PC-3 (cell line): Measurements from ENCODE around the gene REX1BD. TPM values are rescaled to one million over a fixed set of nuclear protein-coding genes. Genes with fewer than 3 reads are reported as not detected.

Experiments used
- ATAC-seq: fragments of 200-7000 bp; cut with Tn5 transposase; 2 replicates; pipeline ENCODE4 v1.9.1; 2020; ENCODE audit warnings: mild to moderate bottlenecking, moderate library complexity
- BruUV-seq: library from RNA; stranded (reverse); fragments of 400-500 nt; replicated peaks from 2 replicates; lab custom pipeline; 2021; lab: Mats Ljungman, UMichigan
- CTCF ChIA-PET: fragments of 300-600 bp; sonication (Branson Sonifier 250); formaldehyde crosslinking; loops from one replicate; lab custom pipeline; 2022; ENCODE audit warnings: antibody characterized with exemption; lab: Charles Lee
- POLR2A ChIA-PET: fragments of 300-600 bp; sonication (Branson Sonifier 250); formaldehyde crosslinking; loops from one replicate; lab custom pipeline; 2022; ENCODE audit warnings: antibody characterized with exemption; ENCODE audit not compliant: unreplicated experiment; lab: Charles Lee
- DNase-seq: peaks from one replicate; pipeline ENCODE4 v3.0.0-alpha.2; 2015
- H2AFZ ChIP-seq: fragments of 300-600 bp; sonication (generic); 2 replicates; pipeline ENCODE4 v1.6.0; 2016; ENCODE audit warnings: antibody characterized with exemption, low read length
- H3F3A ChIP-seq: fragments of 300-600 bp; sonication (generic); one replicate; pipeline ENCODE4 v1.6.0; 2017; ENCODE audit warnings: antibody characterized with exemption, low read length, control low read depth, mild to moderate bottlenecking; ENCODE audit not compliant: unreplicated experiment
- H3K27ac ChIP-seq: fragments of 300-600 bp; sonication (generic); 2 replicates; pipeline ENCODE4 v1.5.1; 2016; ENCODE audit warnings: mild to moderate bottlenecking, low read length
- H3K27me3 ChIP-seq: fragments of 300-600 bp; sonication (generic); 2 replicates; pipeline ENCODE4 v1.6.1; 2016; ENCODE audit warnings: low read length, mixed read lengths
- H3K36me3 ChIP-seq: fragments of 300-600 bp; sonication (generic); 2 replicates; pipeline ENCODE4 v1.6.1; 2016; ENCODE audit warnings: low read depth, mixed run types, low read length, mixed read lengths
- H3K4me1 ChIP-seq: fragments of 300-600 bp; sonication (generic); 2 replicates; pipeline ENCODE4 v1.5.1; 2016; ENCODE audit warnings: low read length; ENCODE audit not compliant: insufficient read depth
- H3K4me2 ChIP-seq: fragments of 300-600 bp; sonication (generic); 2 replicates; pipeline ENCODE4 v1.6.0; 2016; ENCODE audit warnings: low read length
- H3K4me3 ChIP-seq: fragments of 300-600 bp; sonication (generic); 2 replicates; pipeline ENCODE4 v1.5.1; 2016; ENCODE audit warnings: mild to moderate bottlenecking, low read length, mixed read lengths
- H3K79me2 ChIP-seq: fragments of 300-600 bp; sonication (generic); 2 replicates; pipeline ENCODE4 v1.6.1; 2017; ENCODE audit warnings: low read length, mixed read lengths
- H3K9ac ChIP-seq: fragments of 300-600 bp; sonication (generic); 2 replicates; pipeline ENCODE4 v1.6.0; 2016; ENCODE audit warnings: mild to moderate bottlenecking, low read length
- H3K9me2 ChIP-seq: fragments of 300-600 bp; sonication (generic); replicated peaks from 2 replicates; pipeline ENCODE4 v1.6.1; 2016; ENCODE audit warnings: mixed run types, low read length, mixed read lengths
- H3K9me3 ChIP-seq: fragments of 300-600 bp; sonication (generic); 2 replicates; pipeline ENCODE4 v1.6.1; 2016; ENCODE audit warnings: low read length, mixed read lengths
- H4K20me1 ChIP-seq: fragments of 300-600 bp; sonication (generic); 2 replicates; pipeline ENCODE4 v1.6.1; 2016; ENCODE audit warnings: low read length, mixed read lengths
- CTCF ChIP-seq: fragments of 300-600 bp; sonication (generic); conservative IDR thresholded peaks from 2 replicates; pipeline ENCODE4 v1.5.1; 2017; ENCODE audit warnings: antibody characterized with exemption, low read depth, mild to moderate bottlenecking, low read length
- EZH2 ChIP-seq: fragments of 300-600 bp; sonication (generic); IDR thresholded peaks from one replicate; pipeline ENCODE4 v1.6.1; 2017; ENCODE audit warnings: antibody characterized with exemption, mild to moderate bottlenecking, low read length; ENCODE audit not compliant: unreplicated experiment
- EZH2phosphoT487 ChIP-seq: fragments of 300-600 bp; sonication (generic); IDR thresholded peaks from 2 replicates; pipeline ENCODE4 v1.6.1; 2018; ENCODE audit warnings: mild to moderate bottlenecking, antibody characterized with exemption, low read length, borderline replicate concordance
- intact Hi-C: fragments of 100-400 bp; cut with micrococcal nuclease; formaldehyde crosslinking; loops from 2 replicates; pipeline ENCODE4 v1.9.0; 2023
- total RNA-seq: library from RNA; depleted of rRNA; stranded (reverse); fragments of >200 nt; gene quantifications from 2 replicates; pipeline ENCODE4 v1.2.3, GENCODE V29; 2014

The REX1BD gene
- total RNA-seq, 1 experiment from 2014 or later = 121 TPM

GRCh38 chr19:18610556-18611326, 22.1 kb downstream of the REX1BD start:
- H3K27me3 ChIP-seq = peaks cover 81% of the 10 kb centered on the region
- intact Hi-C loops = no loop called here
- no peak overlapping the region for H3K9ac ChIP-seq
- H3K36me3 ChIP-seq = no peaks in the 10 kb centered on the region
- no peaks in the 10 kb centered on the region for H4K20me1 ChIP-seq
- no peaks in the 10 kb centered on the region for H3K9me3 ChIP-seq
- no peak overlapping the region for H3K27ac ChIP-seq
- ChIA-PET POLR2A (no interaction called here), CTCF (no interaction called here)
- BruUV-seq = no TSS peak
- DNase-seq (no peak), ATAC-seq (no peak)
- peaks cover 9% of the 10 kb centered on the region; the same call in 1 of the 2 replicates for H3K4me1 ChIP-seq
- TF ChIP-seq EZH2phosphoT487 (peak; percentile 65; the same call in 1 of the 2 replicates), EZH2 (peak; percentile 97), CTCF (no peak)
- H3K9me2 ChIP-seq = no peaks in the 10 kb centered on the region
- peaks cover 5% of the 10 kb centered on the region for H3F3A ChIP-seq
- no peak overlapping the region for H3K4me2 ChIP-seq
- no peak overlapping the region for H2AFZ ChIP-seq
- H3K79me2 ChIP-seq = no peaks in the 10 kb centered on the region
- H3K4me3 ChIP-seq = no peak overlapping the region

GRCh38 chr19:18611327-18612050, 22.9 kb downstream of the REX1BD start:
- Histone ChIP-seq H3K9me3 (no peaks in the 10 kb centered on the region), H3K9me2 (no peaks in the 10 kb centered on the region), H3K4me3 (no peak overlapping the region), H3K36me3 (no peaks in the 10 kb centered on the region), H3K9ac (no peak overlapping the region), H2AFZ (no peak overlapping the region), H4K20me1 (no peaks in the 10 kb centered on the region), H3K27ac (no peak overlapping the region), H3K27me3 (peaks cover 75% of the 10 kb centered on the region), H3K4me2 (peak overlapping the region; percentile 56; the same call in 1 of the 2 replicates), H3F3A (peaks cover 5% of the 10 kb centered on the region), H3K4me1 (peaks cover 9% of the 10 kb centered on the region; the same call in 1 of the 2 replicates), H3K79me2 (no peaks in the 10 kb centered on the region)
- intact Hi-C loops = no loop called here
- TF ChIP-seq EZH2 (no peak), EZH2phosphoT487 (no peak), CTCF (no peak)
- DNase-seq = no peak
- BruUV-seq = no TSS peak
- ATAC-seq = 0 out of 2 replicates have a peak, but pooled peaks have one; percentile 21
- POLR2A ChIA-PET = no interaction called here
- CTCF ChIA-PET = no interaction called here
